SK-N-SH (cell line): ENCODE data around the gene ACADS.

Experiments
- EP300 ChIP-seq, 2 experiments: IDR thresholded peaks; 2 replicates each; pipeline versions ENCODE4 v1.4.0 to v1.6.1; 2012; ENCODE audit warnings: borderline replicate concordance in 1 of 2, low read depth in 1 of 2, low read length in 1 of 2
- EZH2phosphoT487 ChIP-seq: fragments of 200-600 bp; sonication (generic); IDR thresholded peaks from 2 replicates; pipeline ENCODE4 v1.6.1; 2017; ENCODE audit warnings: low read depth, mixed run types, mild to moderate bottlenecking, antibody characterized with exemption, moderate library complexity, borderline replicate concordance
- FOXM1 ChIP-seq: IDR thresholded peaks from 2 replicates; pipeline ENCODE4 v1.4.0; 2012; ENCODE audit warnings: low read depth, mild to moderate bottlenecking
- GABPA ChIP-seq: IDR thresholded peaks from 2 replicates; pipeline ENCODE4 v1.4.0; 2012; ENCODE audit warnings: low read depth, mild to moderate bottlenecking
- MEF2A ChIP-seq: IDR thresholded peaks from 2 replicates; pipeline ENCODE4 v1.4.0; 2012; ENCODE audit warnings: low read depth, borderline replicate concordance
- MXI1 ChIP-seq: IDR thresholded peaks from 2 replicates; pipeline ENCODE4 v1.6.1; 2012; ENCODE audit warnings: mild to moderate bottlenecking, low read depth, low read length, improper control_type of control experiment
- POLR2AphosphoS5 ChIP-seq: IDR thresholded peaks from 2 replicates; pipeline ENCODE4 v1.6.1; 2012; ENCODE audit warnings: low read depth, low read length
- RAD21 ChIP-seq: IDR thresholded peaks from 2 replicates; pipeline ENCODE4 v1.6.1; 2012; ENCODE audit warnings: mild to moderate bottlenecking, low read length
- TAF1 ChIP-seq: IDR thresholded peaks from 2 replicates; pipeline ENCODE4 v1.6.1; 2012; ENCODE audit warnings: low read depth, mild to moderate bottlenecking, low read length, moderate library complexity, borderline replicate concordance
- TF ChIP-seq, protein P1 (sequence below): fragments of 200-600 bp; sonication (generic); IDR thresholded peaks from 2 replicates; pipeline ENCODE4 v1.6.1; 2017; ENCODE audit warnings: antibody characterized with exemption, mild to moderate bottlenecking, moderate library complexity
- TF ChIP-seq, protein P2 (sequence below): IDR thresholded peaks from 2 replicates; pipeline ENCODE4 v1.4.0; 2012; ENCODE audit warnings: low read depth, borderline replicate concordance

DNA sequence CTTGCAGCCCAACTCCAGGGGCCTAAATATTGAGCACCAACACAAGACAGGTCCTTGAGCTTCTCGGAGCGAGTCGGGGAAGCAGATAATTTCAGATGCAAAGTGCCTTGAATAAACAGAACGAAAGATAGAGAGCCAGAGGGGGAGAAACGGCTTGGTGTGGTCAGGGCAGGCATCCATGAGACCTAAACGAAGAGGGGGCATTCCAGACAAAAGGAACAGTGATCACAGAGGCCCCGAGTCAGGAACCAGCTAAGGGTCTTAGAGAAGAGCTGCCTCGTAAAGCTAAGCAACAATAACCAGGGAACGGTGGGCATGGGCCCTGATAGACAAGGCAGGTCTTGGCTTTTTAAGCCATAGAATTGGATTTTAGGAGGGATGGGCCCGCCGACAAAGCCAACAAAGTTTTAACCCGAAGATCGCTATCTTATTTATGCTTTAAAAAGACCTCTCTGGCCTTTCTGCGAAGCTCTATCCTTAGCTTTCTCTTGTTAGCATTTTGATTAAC, 421 bp upstream of the ACADS start:
- TF ChIP-seq, protein P1, sequence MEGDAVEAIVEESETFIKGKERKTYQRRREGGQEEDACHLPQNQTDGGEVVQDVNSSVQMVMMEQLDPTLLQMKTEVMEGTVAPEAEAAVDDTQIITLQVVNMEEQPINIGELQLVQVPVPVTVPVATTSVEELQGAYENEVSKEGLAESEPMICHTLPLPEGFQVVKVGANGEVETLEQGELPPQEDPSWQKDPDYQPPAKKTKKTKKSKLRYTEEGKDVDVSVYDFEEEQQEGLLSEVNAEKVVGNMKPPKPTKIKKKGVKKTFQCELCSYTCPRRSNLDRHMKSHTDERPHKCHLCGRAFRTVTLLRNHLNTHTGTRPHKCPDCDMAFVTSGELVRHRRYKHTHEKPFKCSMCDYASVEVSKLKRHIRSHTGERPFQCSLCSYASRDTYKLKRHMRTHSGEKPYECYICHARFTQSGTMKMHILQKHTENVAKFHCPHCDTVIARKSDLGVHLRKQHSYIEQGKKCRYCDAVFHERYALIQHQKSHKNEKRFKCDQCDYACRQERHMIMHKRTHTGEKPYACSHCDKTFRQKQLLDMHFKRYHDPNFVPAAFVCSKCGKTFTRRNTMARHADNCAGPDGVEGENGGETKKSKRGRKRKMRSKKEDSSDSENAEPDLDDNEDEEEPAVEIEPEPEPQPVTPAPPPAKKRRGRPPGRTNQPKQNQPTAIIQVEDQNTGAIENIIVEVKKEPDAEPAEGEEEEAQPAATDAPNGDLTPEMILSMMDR = no peak
- TF ChIP-seq MXI1 (no peak), EZH2phosphoT487 (no peak), RAD21 (no peak), FOXM1 (no peak), TAF1 (no peak), GABPA (no peak), POLR2AphosphoS5 (no peak), EP300 (IDR thresholded peaks at IDR 0.05; ENCODE audit: borderline replicate concordance in 1 of 2, low read depth in 1 of 2, low read length in 1 of 2) (no peak), MEF2A (no peak)
- TF ChIP-seq, protein P2, sequence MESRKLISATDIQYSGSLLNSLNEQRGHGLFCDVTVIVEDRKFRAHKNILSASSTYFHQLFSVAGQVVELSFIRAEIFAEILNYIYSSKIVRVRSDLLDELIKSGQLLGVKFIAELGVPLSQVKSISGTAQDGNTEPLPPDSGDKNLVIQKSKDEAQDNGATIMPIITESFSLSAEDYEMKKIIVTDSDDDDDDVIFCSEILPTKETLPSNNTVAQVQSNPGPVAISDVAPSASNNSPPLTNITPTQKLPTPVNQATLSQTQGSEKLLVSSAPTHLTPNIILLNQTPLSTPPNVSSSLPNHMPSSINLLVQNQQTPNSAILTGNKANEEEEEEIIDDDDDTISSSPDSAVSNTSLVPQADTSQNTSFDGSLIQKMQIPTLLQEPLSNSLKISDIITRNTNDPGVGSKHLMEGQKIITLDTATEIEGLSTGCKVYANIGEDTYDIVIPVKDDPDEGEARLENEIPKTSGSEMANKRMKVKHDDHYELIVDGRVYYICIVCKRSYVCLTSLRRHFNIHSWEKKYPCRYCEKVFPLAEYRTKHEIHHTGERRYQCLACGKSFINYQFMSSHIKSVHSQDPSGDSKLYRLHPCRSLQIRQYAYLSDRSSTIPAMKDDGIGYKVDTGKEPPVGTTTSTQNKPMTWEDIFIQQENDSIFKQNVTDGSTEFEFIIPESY = no peak
